HG03060 (cell line): ENCODE data around the gene GPR6.

Experiments used
- ATAC-seq: cut with Tn5 transposase; IDR thresholded peaks from one replicate; pipeline ENCODE4 v1.9.1; 2021; ENCODE audit warnings: low read depth, moderate number of reproducible peaks; ENCODE audit not compliant: unreplicated experiment

Gene GPR6

GRCh38 chr6:109998159-109998785, 20.2 kb downstream of the GPR6 start:
- ATAC-seq = no peak

GRCh38 chr6:109999740-110000139, 21.6 kb downstream of the GPR6 start:
- no peak for ATAC-seq

DNA sequence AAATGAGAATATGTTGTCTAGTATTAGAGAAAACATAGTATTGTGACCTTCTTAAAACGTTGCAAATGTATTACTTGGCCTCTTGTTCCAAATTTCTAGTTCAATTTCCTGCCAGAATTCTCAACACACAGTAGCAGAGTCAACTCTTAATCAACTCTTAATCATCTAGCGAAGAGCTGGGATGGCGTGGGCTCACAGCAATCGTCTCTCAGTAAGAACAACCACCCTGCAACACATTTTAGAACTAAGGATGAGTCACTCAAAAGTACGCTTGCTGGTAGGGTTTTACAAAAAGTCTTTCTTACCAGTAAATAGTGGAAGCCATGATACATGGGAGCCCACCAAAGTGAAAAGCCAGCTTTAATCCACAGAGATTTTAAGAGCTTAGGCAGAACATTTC, 24.6 kb downstream of the GPR6 start:
- no peak for ATAC-seq

DNA sequence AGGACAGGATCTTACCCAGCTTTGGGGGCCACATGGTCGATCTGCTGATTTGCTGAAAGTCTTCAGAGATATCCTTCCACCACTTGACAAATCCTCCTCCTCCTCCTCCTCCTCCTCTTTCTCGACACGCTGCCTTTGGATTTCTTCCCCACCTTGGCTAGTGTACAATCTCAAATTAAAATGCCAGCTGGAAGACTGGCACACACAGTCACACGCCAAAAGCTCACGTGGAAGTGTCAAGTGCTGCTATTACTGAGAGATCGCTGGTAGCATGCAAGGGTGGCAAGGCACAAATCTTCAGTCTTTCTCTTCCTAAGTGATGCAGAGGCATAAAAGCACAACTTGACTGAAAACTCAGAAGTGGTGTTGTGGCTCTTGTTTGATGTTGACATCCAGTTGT, 35.3 kb downstream of the GPR6 start:
- no peak for ATAC-seq

GRCh38 chr6:110015206-110015605, 37.1 kb downstream of the GPR6 start:
- ATAC-seq = no peak

DNA sequence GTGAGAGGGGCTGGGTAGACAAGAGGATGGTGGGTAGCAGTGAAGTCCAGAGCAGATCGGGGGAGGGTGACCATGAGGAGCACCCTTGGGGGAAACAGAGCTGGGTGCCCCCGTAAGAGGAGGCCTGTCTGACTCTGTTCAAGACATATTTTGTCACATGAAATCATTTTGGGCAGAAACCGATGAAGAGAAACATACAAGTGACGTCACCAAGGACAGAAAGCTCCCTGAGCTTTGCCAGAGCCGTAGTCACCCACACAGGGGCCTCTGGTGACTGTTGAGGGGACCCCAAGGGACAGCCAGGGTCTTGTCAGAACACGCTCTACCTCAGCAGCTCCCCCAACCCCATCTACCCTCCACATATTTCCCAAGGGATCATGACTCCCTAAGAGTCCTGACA, 39.2 kb downstream of the GPR6 start:
- no peak for ATAC-seq

- no peak for ATAC-seq
Measured at GRCh38 chr6:110017946-110018345, 39.8 kb downstream of the GPR6 start.

DNA sequence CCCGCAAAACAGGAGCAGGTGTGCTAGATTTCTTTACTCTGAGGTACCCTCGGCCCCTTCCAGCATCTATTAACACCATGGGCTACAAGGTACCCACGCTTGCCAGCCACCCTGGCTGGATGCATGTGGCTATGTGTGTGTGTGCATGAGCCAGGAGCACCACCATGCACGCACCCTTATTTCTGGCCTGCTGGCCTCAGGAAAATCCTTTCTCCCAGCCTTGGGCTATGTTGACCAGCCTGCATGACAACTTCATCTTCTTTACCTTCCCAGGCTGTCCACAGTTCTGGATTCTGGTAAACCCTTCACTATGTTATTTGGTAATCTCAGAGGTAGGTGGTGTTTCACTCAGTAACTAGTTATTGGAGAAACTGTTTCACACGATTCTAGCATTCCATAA, 40.4 kb downstream of the GPR6 start:
- ATAC-seq = no peak

DNA sequence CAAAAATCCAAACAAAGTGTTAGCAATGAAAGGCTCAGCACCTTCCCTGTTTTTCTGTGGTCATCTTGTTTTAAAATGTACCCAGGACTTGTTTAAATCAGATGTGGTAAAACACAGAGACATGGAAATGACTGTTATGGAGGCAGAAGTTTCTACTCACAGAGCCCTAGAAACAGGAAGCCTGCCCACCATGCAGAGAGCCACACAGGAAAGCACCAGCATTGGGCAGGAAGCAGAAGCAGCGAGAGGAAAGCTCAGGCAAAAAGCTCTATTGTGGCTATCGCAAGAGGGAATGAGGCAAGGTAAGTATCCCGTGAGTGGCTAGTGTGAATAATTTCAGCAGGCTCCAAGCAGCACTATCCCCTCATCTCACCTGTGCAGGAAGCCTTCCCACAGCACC, 42.8 kb downstream of the GPR6 start:
- no peak for ATAC-seq

DNA sequence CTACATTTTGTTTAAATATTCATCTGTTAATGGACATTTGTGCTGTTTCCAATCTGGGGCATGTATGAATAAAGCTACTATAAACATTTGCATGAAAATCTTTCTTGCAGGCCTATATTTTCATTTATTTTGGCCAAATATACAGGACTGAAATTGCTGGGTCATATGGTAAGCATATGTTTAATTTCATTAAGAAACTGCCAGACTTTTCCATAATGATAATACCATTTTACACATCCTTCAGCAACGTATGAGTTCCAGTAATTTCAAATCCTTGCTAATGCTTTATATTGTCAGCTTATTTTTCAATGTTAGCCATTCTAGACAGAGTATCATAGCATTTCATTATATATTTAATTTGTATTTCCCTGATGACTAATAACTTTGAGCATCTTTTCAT, 51.0 kb downstream of the GPR6 start:
- ATAC-seq = no peak
